Renal cortex interstitium (tissue), 11 donors: ENCODE results near the gene BCDIN3D. TPM values are rescaled to one million over a fixed set of nuclear protein-coding genes. Genes with fewer than 3 reads are reported as not detected.
"Not testable (repeated sequence)": the region's sequence is repeated elsewhere in the genome, so short reads cannot be mapped to it uniquely, and the experiment has no call there.

Experiments
- DNase-seq, 11 donors: peaks; one replicate each; pipeline ENCODE4 v3.0.0-alpha.2; 2013; ENCODE audit warnings: low read depth in 9 of 11, low spot score in 4 of 11; ENCODE audit errors: extremely low read depth in 1 of 11
- polyA plus RNA-seq, 3 donors: library from polyadenylated mRNA; unstranded; fragments of 120-200 nt; gene quantifications; one replicate each; pipeline ENCODE4 v1.2.1, GENCODE V29; 2013; ENCODE audit not compliant: insufficient read length in 3 of 3

The BCDIN3D gene
- polyA plus RNA-seq, 3 donors: 7.2 to 9.0 (median 8.2) TPM

- DNase-seq: no peak
These were observed 24.9 kb upstream of the BCDIN3D start for GRCh38 chr12:49867570-49868341.

GRCh38 chr12:49866859-49867569, 24.1 kb upstream of the BCDIN3D start:
- DNase-seq: peak in 7 of 11 donors; percentile 50 to 68 (median 65)

- no peak for DNase-seq
These were observed 22.9 kb upstream of the BCDIN3D start for GRCh38 chr12:49865782-49866135.

GRCh38 chr12:49865109-49865781, 22.3 kb upstream of the BCDIN3D start:
- DNase-seq: no peak

- no peak for DNase-seq
These were observed 21.8 kb upstream of the BCDIN3D start for GRCh38 chr12:49864798-49865090.

GRCh38 chr12:49863946-49864797, 21.3 kb upstream of the BCDIN3D start:
- DNase-seq: no peak

- DNase-seq: not testable (repeated sequence)
These were observed 18.0 kb upstream of the BCDIN3D start for GRCh38 chr12:49860921-49861320.

- not testable (repeated sequence) for DNase-seq
These were observed 13.0 kb upstream of the BCDIN3D start for GRCh38 chr12:49855890-49856289.

GRCh38 chr12:49854976-49855375, 12.1 kb upstream of the BCDIN3D start:
- DNase-seq: no peak

GRCh38 chr12:49853671-49854070, 10.8 kb upstream of the BCDIN3D start:
- no peak for DNase-seq

- DNase-seq: no peak
These were observed 4.3 kb upstream of the BCDIN3D start for GRCh38 chr12:49847161-49847560.

GRCh38 chr12:49846032-49846431, 3.1 kb upstream of the BCDIN3D start:
- no peak for DNase-seq

- no peak for DNase-seq
These were observed 1.1 kb upstream of the BCDIN3D start for GRCh38 chr12:49843876-49844437.

- DNase-seq: no peak
These were observed 505 bp upstream of the BCDIN3D start for GRCh38 chr12:49843411-49843810.

- no peak for DNase-seq
These were observed 3.8 kb downstream of the BCDIN3D start for GRCh38 chr12:49838973-49839633.

GRCh38 chr12:49832836-49833421, 10.0 kb downstream of the BCDIN3D start:
- DNase-seq: no peak

- no peak for DNase-seq
These were observed 11.2 kb downstream of the BCDIN3D start for GRCh38 chr12:49831717-49832116.
